Ammon's horn (tissue), 1 donor: Measurements from ENCODE around the gene NUDT5.
A peak's percentile ranks its signal among the peaks of the same experiment; 100 is the strongest.
"Not testable (repeated sequence)": the region's sequence is repeated elsewhere in the genome, so short reads cannot be mapped to it uniquely, and the experiment has no call there.

Experiments used
- DNase-seq: peaks from one replicate; pipeline ENCODE4 v3.0.0-alpha.2; 2016; ENCODE audit warnings: low spot score

NUDT5 gene

GRCh38 chr10:12195603-12196506 is at the start of gene NUDT5, which contains the start of gene CDC123:
TSS of gene NUDT5 (minus strand) at chr10:12195891. CDS start at chr10:12186291, 9,600 bp downstream.
TSS of gene CDC123 (plus strand) at chr10:12196188. CDS start at chr10:12196246, 58 bp downstream.
- peak; percentile 93 for DNase-seq

GRCh38 chr10:12243864-12244620 is 48.4 kb upstream of the NUDT5 start:
- peak; percentile 56 for DNase-seq

- DNase-seq: no peak
These were observed 46.3 kb upstream of the NUDT5 start for GRCh38 chr10:12241810-12242529.

GRCh38 chr10:12238821-12239220 is 43.1 kb upstream of the NUDT5 start:
- DNase-seq: no peak

GRCh38 chr10:12237265-12238220 is 41.9 kb upstream of the NUDT5 start:
- no peak for DNase-seq

- DNase-seq: no peak
These were observed 40.1 kb upstream of the NUDT5 start for GRCh38 chr10:12235796-12236195.

GRCh38 chr10:12235116-12235694 is 39.5 kb upstream of the NUDT5 start:
- DNase-seq: no peak

GRCh38 chr10:12234687-12235086 is 39.0 kb upstream of the NUDT5 start:
- not testable (repeated sequence) for DNase-seq

GRCh38 chr10:12228851-12229250 is 33.2 kb upstream of the NUDT5 start:
- no peak for DNase-seq

GRCh38 chr10:12226438-12226837 is 30.7 kb upstream of the NUDT5 start:
- DNase-seq: not testable (repeated sequence)

GRCh38 chr10:12225444-12225843 is 29.8 kb upstream of the NUDT5 start:
- DNase-seq: no peak

GRCh38 chr10:12221323-12222298 is 25.9 kb upstream of the NUDT5 start:
- peak; percentile 42 for DNase-seq

GRCh38 chr10:12218991-12219390 is 23.3 kb upstream of the NUDT5 start:
- DNase-seq: no peak

- DNase-seq: peak; percentile 54
These were observed 19.1 kb upstream of the NUDT5 start for GRCh38 chr10:12214763-12215218.

- DNase-seq: no peak
These were observed 18.4 kb upstream of the NUDT5 start for GRCh38 chr10:12214093-12214492.

- no peak for DNase-seq
These were observed 17.9 kb upstream of the NUDT5 start for GRCh38 chr10:12213621-12214020.

GRCh38 chr10:12212454-12212853 is 16.8 kb upstream of the NUDT5 start:
- no peak for DNase-seq

GRCh38 chr10:12208460-12208859 is 12.8 kb upstream of the NUDT5 start:
- no peak for DNase-seq

- no peak for DNase-seq
These were observed 11.4 kb upstream of the NUDT5 start for GRCh38 chr10:12207114-12207513.
